ENCODE results near the gene MPC2. TPM values are rescaled to one million over a fixed set of nuclear protein-coding genes. Genes with fewer than 3 reads are reported as not detected.

The MPC2 gene
- total RNA-seq, 1 donor from 2014 or later = 36.9 TPM

DNA sequence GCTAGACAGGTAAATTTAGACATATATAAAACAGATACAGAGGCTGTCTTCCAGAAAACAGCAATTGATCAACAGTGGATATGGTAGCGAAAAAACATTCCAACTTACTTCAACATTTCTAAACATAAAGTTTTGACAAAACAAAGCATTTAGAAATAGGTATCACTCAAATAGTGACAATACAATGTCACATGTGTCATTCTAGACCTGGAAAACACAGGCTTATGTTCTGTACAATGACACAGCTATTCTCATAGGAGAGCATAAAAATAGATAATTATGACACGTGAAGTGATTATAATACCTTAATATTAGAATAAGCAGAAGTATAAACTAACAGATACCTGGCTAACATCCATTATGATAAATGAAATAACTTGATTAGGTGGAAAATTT lies 8.4 kb downstream of the MPC2 start:
- Mint-ChIP-seq H3K9me3 (no peaks in the 10 kb centered on the region), H3K27ac (no peak overlapping the region), H3K4me1 (ENCODE audit: low read depth) (peaks cover 10% of the 10 kb centered on the region), H3K27me3 (ENCODE audit: insufficient read depth) (no peaks in the 10 kb centered on the region), H3K36me3 (ENCODE audit: low read depth) (no peaks in the 10 kb centered on the region), H3K4me3 (no peak overlapping the region)
- intact Hi-C loops (cut with micrococcal nuclease) = no loop called here
- DNase-seq (ENCODE audit: low spot score) = no peak

DNA sequence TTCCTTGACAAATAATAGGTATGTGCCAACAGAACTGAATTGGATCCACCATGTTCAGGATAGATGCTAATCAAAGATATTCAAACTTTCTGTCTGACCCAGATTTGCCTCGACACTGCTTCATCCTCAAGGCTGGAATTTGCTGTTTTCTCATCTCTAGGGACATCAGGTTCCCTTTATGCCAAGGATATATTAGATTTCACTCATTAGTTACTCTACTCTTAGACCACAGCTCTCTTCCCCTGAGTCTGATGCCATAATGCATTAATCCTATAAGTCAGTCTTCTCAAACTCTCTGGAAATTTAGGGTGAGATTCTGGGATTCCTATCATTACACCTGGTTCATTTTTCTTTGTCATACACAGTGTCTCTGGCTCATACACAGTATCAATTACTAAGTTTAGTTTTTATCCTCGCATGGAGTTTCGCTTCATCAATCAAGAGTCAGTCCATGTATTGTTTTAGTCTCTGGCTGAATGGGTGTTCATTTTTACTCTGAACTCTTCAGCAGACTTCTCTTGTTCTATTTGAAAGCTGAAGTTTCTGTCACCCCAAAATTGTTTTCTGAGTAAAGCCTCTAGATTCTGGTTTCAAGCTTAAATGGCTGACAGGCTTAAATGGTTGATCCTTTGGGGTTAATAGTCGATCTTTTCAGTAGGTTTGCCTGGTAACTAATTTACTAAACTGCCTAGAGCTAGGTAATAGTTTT lies 9.7 kb downstream of the MPC2 start:
- Mint-ChIP-seq H3K27ac (no peak overlapping the region), H3K27me3 (ENCODE audit: insufficient read depth) (no peaks in the 10 kb centered on the region), H3K36me3 (ENCODE audit: low read depth) (peaks cover 3% of the 10 kb centered on the region), H3K4me1 (ENCODE audit: low read depth) (no peaks in the 10 kb centered on the region), H3K9me3 (no peaks in the 10 kb centered on the region), H3K4me3 (no peak overlapping the region)
- intact Hi-C loops (cut with micrococcal nuclease) = no loop called here
- no peak for DNase-seq (ENCODE audit: low spot score)

DNA sequence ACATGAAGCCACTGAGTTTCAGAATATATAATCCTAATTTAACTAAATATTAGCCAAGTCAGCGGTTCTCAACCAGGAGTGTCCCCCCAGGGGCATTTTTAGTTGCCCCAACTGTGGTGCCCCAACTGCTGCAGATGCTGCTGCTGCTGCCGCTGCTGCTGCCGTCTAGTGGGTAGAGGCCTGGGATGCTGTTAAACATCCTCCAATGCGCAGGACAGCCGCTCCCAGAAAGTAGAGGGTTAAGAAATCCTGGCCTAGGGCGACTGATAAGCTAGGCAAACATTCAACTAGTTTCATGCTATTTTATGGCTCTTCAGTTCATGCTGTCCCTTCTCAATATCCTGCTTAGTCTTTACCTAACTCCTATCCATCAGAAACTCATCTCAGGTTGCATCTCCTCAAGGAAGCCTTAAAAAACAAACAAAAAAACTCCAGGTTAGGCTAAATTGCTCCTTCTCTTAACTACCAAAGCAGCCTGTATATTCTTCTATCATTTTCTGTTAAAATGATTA lies 10.3 kb downstream of the MPC2 start:
- Mint-ChIP-seq H3K4me3 (no peak overlapping the region), H3K9me3 (no peaks in the 10 kb centered on the region), H3K27me3 (ENCODE audit: insufficient read depth) (no peaks in the 10 kb centered on the region), H3K4me1 (ENCODE audit: low read depth) (no peaks in the 10 kb centered on the region), H3K27ac (no peak overlapping the region), H3K36me3 (ENCODE audit: low read depth) (peaks cover 3% of the 10 kb centered on the region)
- DNase-seq (ENCODE audit: low spot score) = no peak
- intact Hi-C loops (cut with micrococcal nuclease) = no loop called here

DNA sequence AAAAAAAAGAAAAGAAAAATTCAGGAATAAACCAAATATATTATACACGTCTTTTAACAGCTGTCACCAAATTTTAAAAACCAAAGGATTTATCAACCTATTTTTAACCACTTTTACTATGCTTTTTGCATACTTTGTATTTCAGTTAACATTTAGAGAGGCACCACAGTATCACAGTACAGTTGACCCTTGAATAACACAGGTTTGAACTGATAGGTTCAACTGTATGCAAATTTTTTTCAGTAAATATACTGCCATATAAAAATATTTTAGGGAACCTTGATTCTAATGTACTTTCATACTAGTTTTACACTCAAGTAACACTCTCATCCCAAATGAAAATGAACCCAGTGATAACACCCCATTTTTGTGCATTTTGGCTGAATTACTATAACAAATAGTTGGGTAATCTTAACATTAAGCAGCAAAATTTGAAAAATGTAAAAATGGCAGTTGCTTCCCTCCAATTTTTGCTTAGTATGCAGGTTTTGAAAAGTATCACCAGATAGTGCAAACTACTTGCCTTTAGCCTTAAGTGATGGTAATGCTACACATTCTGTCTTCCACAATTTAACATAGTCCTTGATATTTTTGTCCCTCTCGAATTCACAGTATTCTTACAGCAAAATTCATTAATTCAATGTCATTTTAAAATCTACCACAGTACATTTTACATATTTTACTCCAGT lies 12.2 kb downstream of the MPC2 start:
- Mint-ChIP-seq H3K27me3 (ENCODE audit: insufficient read depth) (no peaks in the 10 kb centered on the region), H3K36me3 (ENCODE audit: low read depth) (peaks cover 3% of the 10 kb centered on the region), H3K27ac (no peak overlapping the region), H3K4me3 (no peak overlapping the region), H3K4me1 (ENCODE audit: low read depth) (no peaks in the 10 kb centered on the region), H3K9me3 (no peaks in the 10 kb centered on the region)
- DNase-seq (ENCODE audit: low spot score) = no peak
- intact Hi-C loops (cut with micrococcal nuclease) = no loop called here

DNA sequence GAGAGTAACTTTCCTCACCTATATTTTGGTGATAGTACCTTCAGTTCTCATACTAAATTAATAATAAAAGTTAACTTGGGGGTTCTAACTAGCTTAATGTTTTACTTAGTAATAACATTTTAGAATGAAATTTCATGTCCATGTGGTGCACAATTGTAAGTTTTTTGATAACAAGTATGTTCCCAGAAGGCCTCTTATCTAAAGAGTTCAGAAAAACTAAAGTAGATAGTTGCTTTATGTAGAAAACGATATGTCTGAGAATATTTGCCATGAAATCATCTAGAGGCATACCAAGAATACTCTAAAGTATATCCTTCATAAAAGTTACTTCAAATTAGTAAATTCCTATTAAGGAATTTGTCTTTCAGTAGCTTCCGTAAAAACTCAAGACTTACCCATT lies 12.8 kb downstream of the MPC2 start:
- intact Hi-C loops (cut with micrococcal nuclease) = no loop called here
- H3K9me3 Mint-ChIP-seq = no peaks in the 10 kb centered on the region
- H3K27me3 Mint-ChIP-seq (ENCODE audit: insufficient read depth) = no peaks in the 10 kb centered on the region
- no peaks in the 10 kb centered on the region for H3K4me1 Mint-ChIP-seq (ENCODE audit: low read depth)
- H3K4me3 Mint-ChIP-seq = no peak overlapping the region
- DNase-seq (ENCODE audit: low spot score) = no peak
- H3K36me3 Mint-ChIP-seq (ENCODE audit: low read depth) = peaks cover 3% of the 10 kb centered on the region
- no peak overlapping the region for H3K27ac Mint-ChIP-seq

DNA sequence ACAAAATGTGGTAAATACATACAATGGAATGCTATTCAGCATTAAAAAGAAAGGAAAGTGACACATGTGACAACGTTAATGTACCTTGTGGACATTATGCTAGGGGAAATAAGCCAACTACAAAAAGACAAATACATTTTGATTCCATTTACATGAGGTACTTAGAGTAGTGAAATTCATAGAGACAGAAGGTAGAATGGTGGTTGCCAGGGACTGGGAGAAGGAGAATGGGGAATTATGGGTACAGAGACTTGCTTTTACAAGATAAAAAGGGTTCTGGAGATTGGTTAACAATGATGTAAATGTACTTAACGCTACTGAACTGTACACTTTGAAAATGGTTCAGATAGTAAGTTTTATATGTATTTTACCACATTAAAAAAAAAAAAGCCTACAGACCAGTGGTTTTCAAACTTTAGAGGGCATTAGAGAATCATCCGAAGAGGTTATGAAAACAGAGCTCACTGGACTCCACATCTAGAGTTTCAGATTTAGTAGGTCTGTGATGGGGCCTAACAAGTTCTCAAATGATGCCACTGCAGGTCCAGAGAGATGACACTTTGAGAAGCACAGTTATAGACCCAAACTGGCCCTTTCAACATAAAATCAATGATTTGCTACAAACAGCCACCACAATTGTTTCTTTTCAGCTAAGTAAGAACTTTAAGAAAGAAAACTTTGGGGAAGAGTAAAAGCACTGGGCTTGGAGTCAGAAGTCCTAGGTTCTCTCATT lies 13.4 kb downstream of the MPC2 start:
- intact Hi-C loops (cut with micrococcal nuclease) = no loop called here
- no peaks in the 10 kb centered on the region for H3K9me3 Mint-ChIP-seq

DNA sequence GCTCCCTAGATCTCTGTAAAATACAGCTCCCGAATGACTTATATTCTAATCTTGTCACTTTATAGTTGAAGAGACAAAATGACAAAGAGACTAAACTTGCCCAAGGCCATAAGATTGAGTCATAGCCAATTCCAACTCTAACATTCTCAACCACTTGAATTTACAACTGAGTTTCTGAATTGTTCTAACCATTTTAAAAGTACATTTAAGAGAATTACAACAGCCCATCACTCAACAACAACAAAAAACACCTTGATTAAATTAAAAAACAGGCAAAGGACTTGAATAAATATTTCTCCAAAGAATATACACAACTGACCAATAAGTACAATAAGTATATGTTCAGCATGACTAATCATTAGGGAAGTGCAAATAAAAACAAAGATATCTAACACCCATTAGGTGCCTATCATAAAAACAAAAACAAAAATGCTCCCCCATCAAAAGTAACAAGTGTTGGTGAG lies 14.2 kb downstream of the MPC2 start:
- Mint-ChIP-seq H3K9me3 (no peaks in the 10 kb centered on the region), H3K27ac (no peak overlapping the region), H3K4me1 (ENCODE audit: low read depth) (no peaks in the 10 kb centered on the region), H3K36me3 (ENCODE audit: low read depth) (peaks cover 3% of the 10 kb centered on the region), H3K27me3 (ENCODE audit: insufficient read depth) (no peaks in the 10 kb centered on the region), H3K4me3 (no peak overlapping the region)
- intact Hi-C loops (cut with micrococcal nuclease) = no loop called here
- DNase-seq (ENCODE audit: low spot score) = no peak

More for the DNA sequence above, 13.4 kb downstream of the MPC2 start:
- H3K4me3 Mint-ChIP-seq = no peak overlapping the region
- H3K4me1 Mint-ChIP-seq (ENCODE audit: low read depth) = no peaks in the 10 kb centered on the region
- H3K27me3 Mint-ChIP-seq (ENCODE audit: insufficient read depth) = no peaks in the 10 kb centered on the region
- peaks cover 3% of the 10 kb centered on the region for H3K36me3 Mint-ChIP-seq (ENCODE audit: low read depth)
- no peak overlapping the region for H3K27ac Mint-ChIP-seq
- DNase-seq (ENCODE audit: low spot score) = no peak

DNA sequence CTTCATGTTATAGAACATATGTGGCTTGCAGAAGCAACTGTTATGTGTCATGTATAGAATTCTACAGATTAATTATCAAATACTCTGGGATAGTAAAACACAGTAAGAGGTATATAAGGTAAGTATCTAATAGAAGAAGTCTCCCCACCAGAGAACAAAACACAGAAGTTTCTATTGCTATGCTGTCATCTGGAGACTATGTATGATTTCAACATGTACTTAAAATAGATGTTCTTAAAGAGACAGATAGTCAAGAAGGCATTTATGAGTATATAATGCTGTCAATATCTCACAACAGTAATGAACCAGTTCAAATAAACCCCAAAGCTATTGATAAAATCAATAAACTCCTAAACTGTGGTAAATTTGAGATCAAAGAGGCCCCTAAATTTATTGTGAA lies 14.8 kb downstream of the MPC2 start:
- no peak overlapping the region for H3K4me3 Mint-ChIP-seq

DNA sequence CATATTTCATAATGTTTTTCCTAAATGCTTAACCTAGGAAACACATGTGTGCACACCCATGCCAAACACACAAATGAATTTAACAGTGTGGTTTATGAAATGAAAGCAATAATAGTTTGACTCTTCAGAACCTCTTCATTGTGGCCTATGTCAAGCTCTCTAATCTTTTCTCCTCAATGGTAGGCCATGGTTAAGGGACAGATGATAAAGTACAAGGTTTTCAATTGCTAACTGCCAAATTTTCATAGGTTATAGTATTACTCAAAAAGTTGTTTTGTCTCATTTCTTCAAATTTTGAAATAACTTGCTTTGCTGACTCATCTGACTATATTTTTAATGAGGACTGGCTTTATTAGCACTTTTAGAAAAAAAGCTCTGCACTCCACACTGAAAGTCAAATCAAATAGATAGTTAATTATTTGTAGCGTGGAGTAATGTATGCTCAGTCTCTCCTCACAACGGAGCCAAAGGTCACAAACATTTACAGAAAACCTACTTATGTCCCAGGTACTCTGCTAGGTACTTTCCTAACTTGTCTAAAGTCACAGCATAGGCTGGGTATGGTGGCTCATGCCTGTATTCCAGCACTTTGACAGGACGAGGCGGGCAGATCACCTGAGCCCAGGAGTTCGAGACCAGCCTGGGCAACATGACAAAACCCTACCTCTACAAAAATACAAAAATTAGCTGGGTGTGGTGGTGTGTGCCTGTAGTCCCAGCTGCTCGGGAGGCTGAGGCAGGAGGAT lies 19.9 kb downstream of the MPC2 start:
- no peak overlapping the region for H3K27ac Mint-ChIP-seq
- DNase-seq (ENCODE audit: low spot score) = no peak
- H3K4me1 Mint-ChIP-seq (ENCODE audit: low read depth) = no peaks in the 10 kb centered on the region
- intact Hi-C loops (cut with micrococcal nuclease) = no loop called here
- peaks cover 8% of the 10 kb centered on the region for H3K36me3 Mint-ChIP-seq (ENCODE audit: low read depth)
- H3K9me3 Mint-ChIP-seq = no peaks in the 10 kb centered on the region
- no peaks in the 10 kb centered on the region for H3K27me3 Mint-ChIP-seq (ENCODE audit: insufficient read depth)
- H3K4me3 Mint-ChIP-seq = no peak overlapping the region

More for the DNA sequence above, 14.8 kb downstream of the MPC2 start:
- no peaks in the 10 kb centered on the region for H3K27me3 Mint-ChIP-seq (ENCODE audit: insufficient read depth)
- intact Hi-C loops (cut with micrococcal nuclease) = no loop called here
- H3K4me1 Mint-ChIP-seq (ENCODE audit: low read depth) = no peaks in the 10 kb centered on the region
- no peaks in the 10 kb centered on the region for H3K9me3 Mint-ChIP-seq
- no peak for DNase-seq (ENCODE audit: low spot score)
- H3K36me3 Mint-ChIP-seq (ENCODE audit: low read depth) = peaks cover 4% of the 10 kb centered on the region
- no peak overlapping the region for H3K27ac Mint-ChIP-seq

DNA sequence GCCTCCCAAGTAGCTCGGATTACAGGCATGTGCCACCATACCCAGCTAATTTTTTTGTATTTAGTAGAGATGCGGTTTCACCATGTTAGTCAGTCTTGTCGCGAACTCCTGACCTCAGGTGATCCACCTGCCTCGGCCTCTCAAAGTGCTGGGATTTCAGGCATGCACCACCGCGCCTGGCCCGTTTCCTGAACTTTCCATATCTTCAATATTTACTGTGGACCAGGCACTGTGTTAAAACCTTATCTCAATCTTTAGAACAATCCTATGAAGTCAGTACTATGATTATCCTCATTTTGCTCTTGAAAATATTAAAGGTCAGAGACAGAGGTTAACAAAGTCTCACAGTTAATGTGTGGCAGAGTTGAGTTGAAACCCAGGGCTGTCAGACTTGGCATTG lies 21.3 kb downstream of the MPC2 start:
- Mint-ChIP-seq H3K27me3 (ENCODE audit: insufficient read depth) (no peaks in the 10 kb centered on the region), H3K4me3 (no peak overlapping the region), H3K9me3 (no peaks in the 10 kb centered on the region), H3K36me3 (ENCODE audit: low read depth) (peaks cover 8% of the 10 kb centered on the region), H3K4me1 (ENCODE audit: low read depth) (no peaks in the 10 kb centered on the region), H3K27ac (no peak overlapping the region)
- intact Hi-C loops (cut with micrococcal nuclease) = no loop called here
- no peak for DNase-seq (ENCODE audit: low spot score)

DNA sequence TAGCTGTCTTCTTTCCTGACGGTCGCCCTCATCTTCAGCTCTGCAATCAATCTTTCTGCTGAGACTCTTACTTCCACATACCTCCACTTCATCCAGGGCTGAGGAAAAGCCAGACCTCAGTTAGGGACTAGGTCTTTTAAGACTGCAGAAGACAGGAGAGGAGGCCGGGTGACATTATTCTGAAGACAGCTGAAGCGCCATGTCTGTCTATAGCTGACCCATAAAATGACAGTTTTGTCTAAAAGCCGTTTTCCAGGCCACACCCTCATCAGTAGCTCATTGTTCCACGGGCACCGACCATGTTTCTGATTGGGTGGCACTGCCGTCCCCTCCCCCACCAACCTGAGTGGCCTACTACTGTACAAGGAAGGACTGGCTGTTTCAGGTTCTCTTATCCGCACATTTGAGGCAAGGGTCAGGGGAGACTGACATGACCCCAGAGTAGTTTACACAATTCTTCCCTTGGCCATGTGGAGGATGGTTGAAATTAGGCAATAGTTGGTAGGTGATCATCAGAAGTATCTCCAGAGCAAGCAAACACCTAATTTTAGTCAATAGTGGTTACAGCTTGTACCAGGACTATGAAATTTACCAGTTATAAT lies 22.9 kb downstream of the MPC2 start, which contains the start of gene ADCY10:
TSS of gene ADCY10 (minus strand) at position 240 of the 602 bp plus-strand sequence. CDS start 8,994 bp downstream, outside the sequence.
- intact Hi-C loops (cut with micrococcal nuclease) = no loop called here
- no peak within 1 kb of the TSS for H3K27ac Mint-ChIP-seq
- no peak within 1 kb of the TSS for H3K4me3 Mint-ChIP-seq
- H3K9me3 Mint-ChIP-seq = peaks cover 11% of the 10 kb centered on the region
- DNase-seq (ENCODE audit: low spot score) = no peak
- no peaks in the 10 kb centered on the region for H3K4me1 Mint-ChIP-seq (ENCODE audit: low read depth)
- H3K36me3 Mint-ChIP-seq (ENCODE audit: low read depth) = peaks cover 8% of the 10 kb centered on the region
- H3K27me3 Mint-ChIP-seq (ENCODE audit: insufficient read depth) = no peaks in the 10 kb centered on the region

DNA sequence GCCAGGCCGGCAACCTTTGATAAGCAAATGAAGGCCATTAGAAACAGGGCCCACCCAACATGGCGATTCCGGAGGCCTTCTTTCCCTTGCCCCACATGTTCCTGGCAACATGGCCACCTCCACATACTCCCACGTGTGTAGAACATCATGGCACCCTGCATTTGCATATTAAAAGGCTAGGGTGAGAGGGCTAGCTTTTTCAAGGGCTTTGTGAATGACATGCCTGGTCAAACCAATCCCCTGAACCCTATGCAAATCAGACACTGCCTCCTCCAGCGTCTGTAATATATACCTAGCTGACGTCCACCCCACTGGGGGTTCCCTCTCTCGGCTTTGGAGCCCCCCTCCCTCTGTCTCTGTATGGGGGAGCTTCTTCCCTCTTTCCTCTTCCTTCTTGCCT lies 24.6 kb downstream of the MPC2 start:
- Mint-ChIP-seq H3K4me3 (no peak overlapping the region), H3K36me3 (ENCODE audit: low read depth) (peaks cover 8% of the 10 kb centered on the region), H3K9me3 (peaks cover 11% of the 10 kb centered on the region), H3K27me3 (ENCODE audit: insufficient read depth) (no peaks in the 10 kb centered on the region), H3K27ac (no peak overlapping the region), H3K4me1 (ENCODE audit: low read depth) (no peaks in the 10 kb centered on the region)
- intact Hi-C loops (cut with micrococcal nuclease) = no loop called here
- DNase-seq (ENCODE audit: low spot score) = no peak

All from activated T-helper 1 cell treated with anti-CD3 and anti-CD28 coated beads, Interleukin-12 subunit alpha, Interleukin-12 subunit beta, Interleukin-2, Interleukin-4 antibody, amounts not matched to agents 30 ng/mL and 10 ng/mL and 1 ng/mL, durations not matched to agents 14 hours and 24 hours and 36 hours (primary cell).